Embryonic facial prominence (tissue), 1 donor: Measurements from ENCODE around the gene TRAK1.
"Not testable (repeated sequence)": the region's sequence is repeated elsewhere in the genome, so short reads cannot be mapped to it uniquely, and the experiment has no call there.

Experiments used
- DNase-seq: peaks from one replicate; pipeline ENCODE4 v3.0.0-alpha.2; 2016; ENCODE audit errors: extremely low spot score

Gene TRAK1

GRCh38 chr3:42098171-42098570, 7.0 kb downstream of the TRAK1 start:
- no peak for DNase-seq

DNA sequence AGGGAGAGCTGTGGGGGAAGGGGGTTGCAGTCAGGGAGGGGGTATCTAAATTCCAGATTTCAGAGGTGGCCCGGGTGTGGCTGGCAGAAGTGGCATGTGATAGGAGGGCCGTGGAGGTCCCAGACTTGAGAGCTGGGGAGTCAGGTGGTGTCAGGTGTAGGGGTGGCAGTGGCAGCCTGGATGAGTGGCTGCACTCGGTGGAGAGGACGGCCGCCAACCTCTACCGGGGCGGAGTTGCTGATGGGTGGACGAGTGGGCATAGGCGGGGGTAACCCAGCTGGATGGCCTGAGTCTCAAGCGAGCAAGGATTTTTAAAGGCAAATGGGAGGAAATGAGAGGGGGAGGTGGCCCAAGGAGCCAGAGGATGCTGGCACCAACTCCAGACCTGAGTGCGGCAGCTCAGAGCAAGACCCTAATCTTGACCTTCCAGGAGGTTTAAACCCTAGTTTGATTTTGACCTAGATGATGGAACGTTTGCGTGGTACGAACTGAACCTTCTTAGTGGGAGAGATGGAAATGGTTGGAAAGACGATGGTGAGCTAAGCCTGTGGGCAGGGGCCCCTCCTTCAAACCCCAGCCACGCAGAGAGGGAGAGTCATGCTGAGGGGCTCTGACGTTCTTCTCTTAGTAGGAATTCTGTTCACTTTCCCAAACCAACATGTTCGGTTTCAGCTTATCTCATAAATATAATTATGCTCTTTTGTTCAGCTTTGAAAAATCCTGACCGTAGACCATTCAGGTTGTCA, 8.0 kb downstream of the TRAK1 start:
- DNase-seq, result no peak

DNA sequence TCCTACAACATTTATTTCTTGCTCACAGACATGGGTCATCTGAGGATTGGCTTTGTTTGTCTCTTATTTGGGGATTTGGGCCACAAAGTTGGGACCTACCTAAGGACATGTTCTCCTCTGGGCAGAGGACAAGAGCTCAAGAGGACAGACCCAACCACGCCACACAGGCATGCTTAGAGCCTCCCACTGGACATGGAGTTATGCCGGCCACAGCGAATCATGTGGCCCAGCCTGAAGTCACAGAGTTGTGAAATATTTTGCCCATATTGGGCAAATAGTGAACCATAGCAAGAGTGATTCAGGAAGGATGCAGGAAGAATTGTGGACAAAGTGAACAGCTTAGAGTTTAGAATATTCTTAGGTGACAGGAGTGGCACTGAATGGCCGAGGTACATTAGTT, 9.9 kb downstream of the TRAK1 start:
- DNase-seq, result no peak

- no peak for DNase-seq
Measured at GRCh38 chr3:42101481-42101880, 10.3 kb downstream of the TRAK1 start.

DNA sequence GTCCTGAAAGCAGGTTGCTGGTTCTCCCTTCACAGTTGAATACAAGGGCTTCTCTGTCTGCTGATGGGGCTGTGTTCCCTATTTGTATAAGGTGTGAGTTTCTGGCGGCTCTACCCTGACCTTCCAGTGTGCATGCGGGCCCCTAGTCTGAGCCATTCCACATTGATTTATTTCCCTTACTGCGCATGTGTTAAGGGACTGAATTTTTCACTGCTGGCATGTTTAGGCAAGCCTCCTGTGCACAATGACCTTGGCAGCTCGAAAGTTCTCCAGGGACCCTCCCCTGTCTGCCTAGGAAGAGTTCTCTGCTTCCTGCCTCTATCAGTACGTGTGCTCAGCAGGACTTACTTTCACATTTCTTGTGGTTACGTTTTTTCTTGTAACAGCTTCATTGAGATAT, 11.4 kb downstream of the TRAK1 start:
- DNase-seq, result no peak

DNA sequence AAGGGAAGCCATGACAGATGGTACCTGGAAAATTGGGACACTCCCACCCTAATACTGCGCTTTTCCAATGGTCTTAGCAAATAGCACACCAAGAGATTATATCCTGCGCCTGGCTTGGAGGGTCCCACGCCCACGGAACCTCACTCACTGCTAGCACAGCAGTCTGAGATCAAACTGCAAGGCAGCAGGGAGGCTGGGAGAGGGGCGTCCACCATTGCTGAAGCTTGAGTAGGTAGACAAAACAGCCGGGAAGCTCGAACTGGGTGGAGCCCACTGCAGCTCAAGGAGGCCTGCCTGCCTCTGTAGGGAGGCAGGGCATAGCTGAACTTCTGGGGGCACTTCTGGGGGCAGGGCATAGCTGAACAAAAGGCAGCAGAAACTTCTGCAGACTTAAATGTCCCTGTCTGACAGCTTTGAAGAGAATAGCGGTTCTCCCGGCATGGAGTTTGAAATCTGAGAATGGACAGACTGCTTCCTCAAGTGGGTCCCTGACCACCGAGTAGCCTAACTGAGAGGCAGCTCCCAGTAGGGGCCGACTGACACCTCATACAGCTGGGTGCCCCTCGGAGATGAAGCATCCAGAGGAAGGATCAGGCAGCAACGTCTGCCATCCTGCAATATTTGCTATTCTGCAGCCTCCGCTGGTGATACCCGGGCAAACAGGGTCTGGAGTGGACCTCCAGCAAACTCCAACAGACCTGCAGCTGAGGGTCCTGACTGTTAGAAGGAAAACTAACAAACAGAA, 12.9 kb downstream of the TRAK1 start:
- DNase-seq, result not testable (repeated sequence)

DNA sequence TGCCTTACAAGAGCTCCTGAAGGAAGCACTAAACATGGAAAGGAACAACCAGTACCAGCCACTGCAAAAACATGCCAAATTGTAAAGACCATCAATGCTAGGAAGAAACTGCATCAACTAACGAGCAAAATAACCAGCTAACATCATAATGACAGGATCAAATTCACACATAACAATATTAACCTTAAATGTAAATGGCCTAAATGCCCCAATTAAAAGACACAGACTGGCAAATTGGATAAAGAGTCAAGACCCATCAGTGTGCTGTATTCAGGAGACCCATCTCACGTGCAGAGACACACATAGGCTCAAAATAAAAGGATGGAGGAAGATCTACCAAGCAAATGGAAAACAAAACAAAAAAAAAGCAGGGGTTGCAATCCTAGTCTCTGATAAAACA, 14.8 kb downstream of the TRAK1 start:
- not testable (repeated sequence) for DNase-seq

DNA sequence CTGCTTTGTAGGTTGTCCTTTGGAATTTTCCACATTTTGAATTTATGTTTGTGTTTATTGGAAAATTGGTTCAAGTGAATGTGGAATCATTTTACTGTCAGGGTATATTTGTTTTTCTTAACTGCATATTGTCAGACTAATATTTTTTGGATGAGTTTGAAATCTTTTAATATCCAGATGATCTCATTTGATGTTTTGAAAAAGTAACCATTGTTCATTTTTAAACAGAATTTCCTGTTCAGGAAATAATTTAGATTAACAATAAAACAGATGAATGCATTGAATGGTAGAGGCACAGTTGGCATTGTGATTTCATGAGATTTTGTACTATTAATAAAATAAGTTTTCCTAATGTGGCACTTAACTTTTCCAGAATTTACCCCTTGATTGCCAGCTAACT, 15.5 kb downstream of the TRAK1 start:
- DNase-seq, result no peak

- DNase-seq, result no peak
Measured at GRCh38 chr3:42110631-42111030, 19.5 kb downstream of the TRAK1 start.

GRCh38 chr3:42114130-42114725, 23.1 kb downstream of the TRAK1 start:
- DNase-seq, result no peak

DNA sequence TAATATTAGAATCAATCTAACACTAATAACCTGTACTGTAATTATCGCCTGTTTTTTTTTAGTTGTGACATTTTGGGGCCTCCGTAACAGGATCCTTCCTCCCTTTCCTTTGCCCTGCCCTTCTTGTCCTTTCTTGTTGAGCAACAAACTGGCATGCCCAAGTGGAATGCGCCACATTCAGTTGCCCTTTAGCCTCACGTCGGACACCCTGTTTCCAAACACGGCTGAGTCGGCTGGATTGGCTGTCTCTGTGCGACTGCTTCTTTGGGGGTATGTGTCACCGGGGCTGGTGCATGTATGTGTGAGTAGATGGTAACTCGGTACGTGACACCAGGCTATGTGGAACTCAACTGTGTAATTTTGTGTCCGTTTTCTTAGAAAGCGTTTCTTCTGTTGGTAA, 24.1 kb downstream of the TRAK1 start:
- no peak for DNase-seq

DNA sequence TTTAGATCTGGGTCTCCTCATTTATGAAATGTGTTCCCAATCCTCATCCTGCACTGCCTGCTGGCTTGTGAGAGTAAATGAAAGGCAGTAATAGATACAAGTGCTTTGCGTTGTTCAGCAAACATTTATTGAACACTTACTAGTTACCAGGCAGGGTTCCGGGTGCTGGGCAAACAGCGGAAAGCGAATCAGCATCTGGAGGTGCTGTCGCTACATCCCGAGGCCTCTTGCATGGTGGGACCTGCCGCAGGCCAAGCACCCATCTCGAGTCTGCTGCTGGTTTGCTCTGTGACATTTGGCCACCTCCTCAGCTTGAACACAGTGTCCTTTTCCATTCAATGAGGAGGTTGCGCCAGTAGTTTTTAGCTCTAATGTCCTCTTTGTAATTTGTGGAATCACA, 24.8 kb downstream of the TRAK1 start:
- DNase-seq, result no peak

DNA sequence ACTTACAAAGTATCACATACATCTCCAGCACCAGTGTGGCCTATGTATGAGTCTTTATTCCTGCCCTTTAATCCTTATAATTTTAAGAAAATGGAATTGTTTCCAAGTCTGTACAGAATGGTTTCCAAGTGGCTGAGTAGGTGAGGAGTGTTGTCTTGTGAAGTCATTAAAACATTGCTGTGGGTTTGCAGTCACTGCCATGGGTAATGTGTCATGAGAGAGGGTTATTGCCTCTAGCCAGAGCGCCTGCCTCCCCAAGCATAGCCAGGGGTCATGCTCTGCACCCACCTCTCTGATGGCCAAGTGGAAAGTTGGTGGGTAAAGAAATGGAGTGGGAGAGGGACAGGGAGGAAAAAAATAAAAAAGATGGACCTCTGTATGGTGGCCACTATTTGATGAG, 25.3 kb downstream of the TRAK1 start:
- DNase-seq, result no peak

GRCh38 chr3:42117175-42118008, 26.2 kb downstream of the TRAK1 start:
- no peak for DNase-seq

- DNase-seq, result no peak
Measured at GRCh38 chr3:42118762-42119361, 27.7 kb downstream of the TRAK1 start.

DNA sequence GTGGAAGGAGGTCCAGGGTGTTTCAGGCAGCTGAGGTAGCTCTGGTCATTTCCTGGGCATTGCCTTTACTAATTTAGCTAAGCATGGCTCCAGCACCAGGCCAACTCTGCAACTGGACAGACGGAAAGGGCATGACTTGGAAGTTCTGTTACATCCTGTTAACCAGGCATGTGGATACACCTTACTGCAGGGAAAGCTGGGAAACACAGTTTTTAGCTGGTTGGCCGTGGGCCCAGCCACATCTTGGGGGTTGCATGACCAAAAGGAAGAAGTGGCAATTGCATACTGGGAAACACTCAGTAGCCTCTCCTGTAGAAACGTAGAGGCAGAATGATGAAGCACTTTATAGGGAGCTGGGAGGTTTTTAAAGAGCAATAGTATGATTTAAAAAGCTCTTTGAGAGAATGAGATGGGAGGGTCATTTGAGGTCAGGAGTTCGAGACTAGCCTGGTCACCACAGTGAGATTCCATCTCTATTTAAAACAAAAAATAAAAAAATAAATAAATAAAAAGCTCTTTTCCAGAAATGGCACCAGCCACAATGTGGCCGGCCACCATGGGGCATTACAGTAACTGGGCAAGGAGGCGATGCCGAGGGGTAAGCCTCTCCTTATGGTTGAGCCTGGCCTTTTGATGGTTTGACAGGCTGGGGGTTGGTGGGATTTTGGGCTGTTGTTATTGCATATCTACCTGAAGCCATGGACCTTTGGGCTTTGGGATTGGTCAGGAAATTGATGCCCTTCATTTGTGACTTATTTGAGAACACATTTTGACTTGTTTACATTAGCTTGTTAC, 28.6 kb downstream of the TRAK1 start:
- DNase-seq, result no peak

DNA sequence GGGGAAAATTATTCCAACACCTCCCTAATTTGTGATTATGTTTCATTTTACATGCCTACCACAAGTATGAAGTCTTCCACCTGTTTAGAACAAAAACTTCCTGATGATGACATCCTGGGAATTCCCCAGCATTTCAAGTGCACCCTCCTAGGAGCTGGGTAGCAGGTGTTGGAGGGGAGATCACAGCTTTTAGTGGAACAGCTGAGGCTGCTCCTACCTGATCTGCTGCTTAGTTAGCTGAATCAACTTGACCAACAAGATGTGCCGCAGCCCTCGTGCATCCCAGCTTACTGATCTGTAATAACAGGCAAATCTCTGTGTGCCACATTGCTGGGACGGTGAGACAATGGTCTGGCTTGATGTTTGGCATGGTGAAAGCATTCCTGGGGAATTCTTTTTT, 29.7 kb downstream of the TRAK1 start:
- no peak for DNase-seq

- no peak for DNase-seq
Measured at GRCh38 chr3:42122261-42123011, 31.3 kb downstream of the TRAK1 start.

DNA sequence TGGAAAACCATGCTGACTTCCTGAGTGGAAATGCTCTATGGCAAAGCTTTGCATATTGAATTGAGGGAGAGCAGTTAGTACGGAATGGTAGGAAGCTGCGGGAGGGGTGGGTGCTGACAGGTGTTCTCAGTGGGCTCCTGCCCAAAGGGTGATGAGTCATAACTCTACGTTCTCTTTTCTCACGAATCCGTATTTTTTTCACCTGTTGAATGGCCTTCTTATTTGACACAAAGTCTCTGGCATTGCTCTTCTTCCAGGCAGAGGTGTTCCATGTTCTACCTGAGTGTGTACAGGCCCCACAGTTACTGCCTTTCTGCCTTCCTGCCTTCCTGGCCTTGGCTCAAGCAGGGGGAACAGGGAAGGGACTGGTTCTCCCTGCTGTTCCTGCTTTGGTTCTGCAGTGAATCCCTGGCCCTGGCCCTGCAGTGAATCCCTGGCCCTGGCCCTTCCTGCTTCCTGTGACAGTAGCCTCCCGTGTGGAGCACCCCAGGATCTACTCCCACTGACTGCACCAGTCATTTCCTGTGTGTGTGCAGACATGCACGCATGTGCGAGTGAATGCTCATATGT, 31.9 kb downstream of the TRAK1 start:
- DNase-seq, result no peak
